Endothelial cell of umbilical vein (primary cell): ENCODE data around the gene DNMT3L. TPM values are rescaled to one million over a fixed set of nuclear protein-coding genes. Genes with fewer than 3 reads are reported as not detected.

Experiments used
- BruUV-seq: library from RNA; stranded (reverse); fragments of 400-500 nt; replicated peaks from 2 replicates; lab custom pipeline; 2021; lab: Mats Ljungman, UMichigan
- CTCF ChIA-PET: fragments of 300-600, 350-600 bp; sonication (Branson Sonifier 250); formaldehyde crosslinking; loops from one replicate; lab custom pipeline; 2021; ENCODE audit warnings: antibody characterized with exemption, inconsistent platforms; lab: Charles Lee
- POLR2A ChIA-PET: fragments of 300-600, 350-600 bp; sonication (Branson Sonifier 250); formaldehyde crosslinking; loops from one replicate; lab custom pipeline; 2021; ENCODE audit warnings: antibody characterized with exemption, inconsistent platforms; lab: Charles Lee
- DNase-seq: peaks from one replicate; pipeline ENCODE4 v3.0.0-alpha.2; 2011; ENCODE audit warnings: low read depth, low spot score
- FAIRE-seq: peaks from 2 replicates; lab custom pipeline; 2011; peaks lifted over from hg19 to GRCh38; lab: Jason Lieb, UNC
- H2AFZ ChIP-seq: 2 replicates; pipeline ENCODE4 v1.6.0; 2012; ENCODE audit warnings: low read depth, low read length, control low read depth, inconsistent platforms
- H3K27ac ChIP-seq: 2 replicates; pipeline ENCODE4 v1.5.1; 2011; ENCODE audit warnings: low read depth, mild to moderate bottlenecking, control low read depth, low read length, moderate library complexity; ENCODE audit not compliant: insufficient read depth
- H3K27me3 ChIP-seq, 2 experiments: 2 replicates each; pipeline versions ENCODE4 v1.6.0 to v1.6.1; 2011; ENCODE audit warnings: low read length in 2 of 2, mixed read lengths in 1 of 2; ENCODE audit not compliant: control insufficient read depth in 2 of 2, insufficient read depth in 2 of 2
- H3K36me3 ChIP-seq, 2 experiments: 2 replicates in 1 of 2; 3 replicates in 1 of 2; pipeline ENCODE4 v1.5.1; 2011; ENCODE audit warnings: low read length in 2 of 2, mild to moderate bottlenecking in 1 of 2, moderate library complexity in 1 of 2; ENCODE audit not compliant: control insufficient read depth in 2 of 2, insufficient read depth in 2 of 2; ENCODE audit errors: extremely low read depth in 1 of 2
- H3K4me1 ChIP-seq: 3 replicates; pipeline ENCODE4 v1.5.1; 2011; ENCODE audit warnings: mild to moderate bottlenecking, low read length; ENCODE audit not compliant: control insufficient read depth, insufficient read depth; ENCODE audit errors: extremely low read depth
- H3K4me2 ChIP-seq: 2 replicates; pipeline ENCODE4 v1.6.1; 2011; ENCODE audit warnings: low read length, control low read depth, mixed read lengths; ENCODE audit not compliant: insufficient read depth
- H3K4me3 ChIP-seq, 3 experiments: fragments of 200-600 bp in 1 of 3; sonication (generic), shearing (Covaris generic) in 1 of 3; replicated peaks in 1 of 3; 2 replicates each; pipeline ENCODE4 v1.5.1; 2011 to 2016; ENCODE audit warnings: control low read depth in 3 of 3, low read length in 3 of 3, mild to moderate bottlenecking in 2 of 3, inconsistent platforms in 1 of 3, low read depth in 1 of 3, moderate library complexity in 1 of 3; ENCODE audit not compliant: insufficient read depth in 1 of 3
- H3K79me2 ChIP-seq: 2 replicates; pipeline ENCODE4 v1.6.0; 2012; ENCODE audit warnings: low read length, inconsistent platforms; ENCODE audit not compliant: control insufficient read depth, insufficient read depth
- H3K9ac ChIP-seq: replicated peaks from 2 replicates; pipeline ENCODE3; 2011; ENCODE audit warnings: low read length, control low read depth; ENCODE audit not compliant: insufficient read depth; ENCODE audit errors: extremely low read depth
- H3K9me1 ChIP-seq: replicated peaks from 3 replicates; pipeline ENCODE4 v1.6.0; 2011; ENCODE audit warnings: mild to moderate bottlenecking, low read length; ENCODE audit not compliant: control insufficient read depth, insufficient read depth; ENCODE audit errors: extremely low read depth
- H3K9me3 ChIP-seq: replicated peaks from 2 replicates; pipeline ENCODE4 v1.5.1; 2012; ENCODE audit warnings: low read length, inconsistent platforms; ENCODE audit not compliant: control insufficient read depth, insufficient read depth
- H4K20me1 ChIP-seq: replicated peaks from 2 replicates; pipeline ENCODE3; 2011; ENCODE audit warnings: mild to moderate bottlenecking, low read length; ENCODE audit not compliant: control insufficient read depth, insufficient read depth; ENCODE audit errors: extremely low read depth
- CTCF ChIP-seq, 2 donors: IDR thresholded peaks; 1 replicate in 1 of 2; 2 replicates in 1 of 2; pipeline ENCODE4 v1.5.1; 2011; ENCODE audit warnings: low read length in 2 of 2, mild to moderate bottlenecking in 2 of 2, moderate library complexity in 2 of 2, control low read depth in 1 of 2, inconsistent platforms in 1 of 2, low read depth in 1 of 2; ENCODE audit not compliant: insufficient read depth in 1 of 2; ENCODE audit errors: extremely low read depth in 1 of 2
- EZH2 ChIP-seq: IDR thresholded peaks from 2 replicates; pipeline ENCODE4 v1.6.1; 2012; ENCODE audit warnings: borderline replicate concordance, low read depth, mild to moderate bottlenecking, moderate library complexity, low read length, inconsistent platforms; ENCODE audit not compliant: severe bottlenecking
- GATA2 ChIP-seq: IDR thresholded peaks from 2 replicates; pipeline ENCODE4 v1.7.0; 2011; ENCODE audit warnings: low read depth, mild to moderate bottlenecking, moderate library complexity, mixed read lengths, low read length; ENCODE audit not compliant: insufficient read length, insufficient read depth
- MYC ChIP-seq: IDR thresholded peaks from one replicate; pipeline ENCODE4 v1.6.1; 2011; ENCODE audit warnings: mild to moderate bottlenecking, low read depth, low read length
- POLR2A ChIP-seq: IDR thresholded peaks from 2 replicates; pipeline ENCODE4 v1.6.1; 2012; ENCODE audit warnings: low read depth, mild to moderate bottlenecking, control low read depth, low read length
- dilution Hi-C: fragments of 300-500 bp; cut with MboI; formaldehyde crosslinking; loops from one replicate; pipeline ENCODE4 v1.15.0; 2019; ENCODE audit warnings: low sequenced_read_pairs; ENCODE audit not compliant: extremely low pct_ligation_motif_present
- intact Hi-C: fragments of 100-400 bp; cut with micrococcal nuclease; formaldehyde crosslinking; loops from one replicate; pipeline ENCODE4 v1.10.0; 2022
- polyA plus RNA-seq, 4 experiments: library from polyadenylated mRNA; depleted of rRNA in 3 of 4; stranded (reverse) in 3 of 4; unstranded in 1 of 4; fragments of >200 nt; gene quantifications; 2 replicates each; pipeline versions ENCODE4 v1.2.1 to v1.2.3, GENCODE V29; 2011 to 2012; ENCODE audit warnings: missing spikeins in 1 of 4
- total RNA-seq: library from RNA; stranded (reverse); gene quantifications from 2 replicates; pipeline ENCODE4 v1.2.3, GENCODE V29; 2021
- TF ChIP-seq, protein P1 (sequence below): IDR thresholded peaks from 2 replicates; pipeline ENCODE4 v1.6.1; 2011; ENCODE audit not compliant: insufficient read depth, insufficient read length

The DNMT3L gene
- total and polyA plus RNA-seq, 2 donors (not counting 3 experiments of a cell fraction or from before 2014, with no cell fraction given) = not detected

DNA sequence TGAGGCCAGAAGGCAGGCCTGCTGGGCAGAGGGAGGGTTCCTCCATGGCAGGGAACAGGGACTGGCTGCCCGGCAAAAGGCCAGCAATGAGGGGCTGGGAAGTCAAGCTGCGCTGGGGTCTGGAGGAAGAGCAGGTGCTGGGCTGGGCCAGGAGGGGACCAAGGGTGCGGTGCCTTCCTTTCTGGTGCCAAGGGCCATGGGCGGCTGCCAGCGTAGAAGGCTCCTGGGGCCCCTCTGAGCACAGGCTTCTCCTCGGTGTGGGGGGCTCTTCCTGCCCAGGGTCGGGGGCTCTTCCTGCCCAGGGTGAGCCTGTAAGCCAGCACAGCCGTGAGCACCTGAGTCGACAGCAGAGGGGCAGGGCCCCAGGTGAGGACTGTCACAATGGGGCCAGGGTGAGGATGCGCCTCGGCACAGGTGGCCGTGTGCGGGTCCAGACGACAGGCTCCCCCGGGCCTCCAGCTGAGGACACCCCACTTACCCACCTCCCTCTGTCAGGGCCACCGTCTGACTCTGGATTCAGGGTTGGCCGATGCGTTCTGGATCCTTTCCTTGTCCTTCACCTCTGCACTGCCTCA, 10.7 kb upstream of the DNMT3L start:
- Histone ChIP-seq H3K27me3 (no peaks in the 10 kb centered on the region), H3K4me1 (no peaks in the 10 kb centered on the region), H3K9me3 (no peaks in the 10 kb centered on the region), H3K9me1 (no peaks in the 10 kb centered on the region), H4K20me1 (no peaks in the 10 kb centered on the region), H2AFZ (no peak overlapping the region), H3K4me3 (no peak overlapping the region), H3K36me3 (no peaks in the 10 kb centered on the region), H3K9ac (no peak overlapping the region), H3K79me2 (no peaks in the 10 kb centered on the region), H3K4me2 (no peak overlapping the region), H3K27ac (no peak overlapping the region)
- BruUV-seq = no TSS peak
- FAIRE-seq (no peak), DNase-seq (no peak)
- dilution Hi-C loops = no loop called here
- intact Hi-C loops = no loop called here
- ChIA-PET POLR2A (no interaction called here), CTCF (interaction anchor here (1.4 kb wide), 1 partner anchor 25 kb away, joined by 5 read pairs; no protein-coding TSS in a partner anchor)
- no peak for TF ChIP-seq GATA2
- TF ChIP-seq CTCF (IDR thresholded peaks at IDR 0.05; ENCODE audit: extremely low read depth in 1 of 2, insufficient read depth in 1 of 2, low read depth in 1 of 2, low read length in 2 of 2) = no peak
- TF ChIP-seq MYC = no peak

DNA sequence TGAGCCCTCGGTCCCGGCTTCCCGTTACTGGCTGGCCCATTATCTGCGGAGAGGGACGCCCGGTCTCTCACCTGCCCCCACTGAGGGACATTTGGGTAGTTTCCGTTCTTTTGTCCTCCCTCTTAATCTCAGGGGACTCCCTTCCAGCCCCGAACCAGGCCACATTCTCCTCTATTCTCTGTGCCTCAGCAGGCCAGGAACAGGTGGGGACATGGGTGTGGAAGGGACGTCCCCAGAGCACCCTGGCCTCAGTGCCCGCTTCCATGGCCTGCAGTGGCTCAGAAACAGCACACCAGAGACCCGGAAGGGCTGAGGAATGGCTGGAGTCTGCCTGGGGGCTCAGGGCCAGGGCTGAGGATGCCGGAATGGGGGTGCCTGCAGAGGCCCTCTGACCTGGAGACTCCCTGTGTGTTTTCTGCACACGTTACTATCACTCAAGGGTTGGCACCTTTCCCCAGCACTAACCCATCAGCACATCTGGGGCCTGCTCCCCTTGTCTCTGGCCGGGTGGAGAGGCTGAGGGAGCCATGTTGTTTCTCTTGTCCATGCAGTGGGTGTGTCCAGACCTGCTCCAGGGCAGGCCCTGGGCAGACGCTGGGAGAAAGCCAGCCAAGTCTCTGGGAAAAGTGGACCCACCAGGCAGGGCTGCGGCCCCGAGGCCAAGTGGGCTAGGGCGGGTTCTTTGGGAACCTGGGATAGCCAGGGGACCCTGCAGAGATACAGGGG, 10.0 kb upstream of the DNMT3L start:
- TF ChIP-seq POLR2A (no peak), EZH2 (no peak)
- TF ChIP-seq, protein P1, sequence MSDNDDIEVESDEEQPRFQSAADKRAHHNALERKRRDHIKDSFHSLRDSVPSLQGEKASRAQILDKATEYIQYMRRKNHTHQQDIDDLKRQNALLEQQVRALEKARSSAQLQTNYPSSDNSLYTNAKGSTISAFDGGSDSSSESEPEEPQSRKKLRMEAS = no peak
- Histone ChIP-seq H3K9ac (no peak overlapping the region), H3K4me1 (no peaks in the 10 kb centered on the region), H4K20me1 (no peaks in the 10 kb centered on the region), H3K9me1 (no peaks in the 10 kb centered on the region), H3K27ac (no peak overlapping the region), H3K79me2 (no peaks in the 10 kb centered on the region), H3K36me3 (no peaks in the 10 kb centered on the region), H3K4me3 (no peak overlapping the region), H2AFZ (no peak overlapping the region), H3K9me3 (no peaks in the 10 kb centered on the region), H3K4me2 (no peak overlapping the region), H3K27me3 (no peaks in the 10 kb centered on the region)
- intact Hi-C loops = no loop called here
- ChIA-PET CTCF (no interaction called here), POLR2A (no interaction called here)
- BruUV-seq = no TSS peak
- dilution Hi-C loops = no loop called here
- DNase-seq (no peak), FAIRE-seq (no peak)
